GM18861 (cell line): ENCODE results near the gene REEP5.
"Not testable (repeated sequence)": the region's sequence is repeated elsewhere in the genome, so short reads cannot be mapped to it uniquely, and the experiment has no call there.

Source experiments
- ATAC-seq: cut with Tn5 transposase; IDR thresholded peaks from one replicate; pipeline ENCODE4 v1.9.1; 2021; ENCODE audit not compliant: unreplicated experiment

REEP5 gene

GRCh38 chr5:112921833-112922817 lies at the start of gene REEP5:
TSS of gene REEP5 (minus strand) at chr5:112922227. CDS start at chr5:112922190, 37 bp downstream.
- peak; percentile 47 for ATAC-seq

- ATAC-seq, result no peak
Measured at GRCh38 chr5:112971276-112971675, 49.2 kb upstream of the REEP5 start.

GRCh38 chr5:112968411-112969106 lies 46.5 kb upstream of the REEP5 start:
- ATAC-seq, result no peak

GRCh38 chr5:112967520-112968083 lies 45.6 kb upstream of the REEP5 start:
- ATAC-seq, result no peak

- ATAC-seq, result no peak
Measured at GRCh38 chr5:112965733-112966306, 43.8 kb upstream of the REEP5 start.

GRCh38 chr5:112963374-112963733 lies 41.3 kb upstream of the REEP5 start:
- not testable (repeated sequence) for ATAC-seq

- no peak for ATAC-seq
Measured at GRCh38 chr5:112960863-112961504, 39.0 kb upstream of the REEP5 start.

GRCh38 chr5:112960315-112960714 lies 38.3 kb upstream of the REEP5 start:
- ATAC-seq, result no peak

- ATAC-seq, result not testable (repeated sequence)
Measured at GRCh38 chr5:112959872-112960271, 37.8 kb upstream of the REEP5 start.

GRCh38 chr5:112958093-112959088 lies 36.4 kb upstream of the REEP5 start:
- peak; percentile 89 for ATAC-seq

GRCh38 chr5:112957036-112957808 lies 35.2 kb upstream of the REEP5 start:
- ATAC-seq, result no peak

- no peak for ATAC-seq
Measured at GRCh38 chr5:112956606-112957005, 34.6 kb upstream of the REEP5 start.

- no peak for ATAC-seq
Measured at GRCh38 chr5:112951124-112951702, 29.2 kb upstream of the REEP5 start.

- ATAC-seq, result no peak
Measured at GRCh38 chr5:112948458-112948857, 26.4 kb upstream of the REEP5 start.

GRCh38 chr5:112940670-112941069 lies 18.6 kb upstream of the REEP5 start:
- ATAC-seq, result no peak

- ATAC-seq, result no peak
Measured at GRCh38 chr5:112938286-112938685, 16.3 kb upstream of the REEP5 start.

GRCh38 chr5:112935675-112936074 lies 13.6 kb upstream of the REEP5 start:
- no peak for ATAC-seq

GRCh38 chr5:112934366-112934663 lies 12.3 kb upstream of the REEP5 start:
- no peak for ATAC-seq
